GM23338 (cell line): ENCODE data around the gene FRRS1L. TPM values are rescaled to one million over a fixed set of nuclear protein-coding genes. Genes with fewer than 3 reads are reported as not detected.

Experiments used
- ATAC-seq: fragments of 200-7000 bp; cut with Tn5 transposase; 3 replicates; pipeline ENCODE4 v1.9.1; 2020
- DNase-seq: peaks from one replicate; pipeline ENCODE4 v3.0.0-alpha.2; 2015; ENCODE audit warnings: low spot score
- H2AFZ ChIP-seq: fragments of 200-600 bp; sonication (generic); 2 replicates; pipeline ENCODE4 v1.8.0; 2016; ENCODE audit warnings: antibody characterized with exemption, mild to moderate bottlenecking, moderate library complexity
- H3F3A ChIP-seq: fragments of 200-600 bp; sonication (generic); replicated peaks from 2 replicates; pipeline ENCODE4 v1.8.0; 2017; ENCODE audit warnings: antibody characterized with exemption, mixed run types, low read depth
- H3K27ac ChIP-seq: fragments of 200-600 bp; sonication (generic); 2 replicates; pipeline ENCODE4 v1.6.1; 2016; ENCODE audit warnings: low read depth
- H3K27me3 ChIP-seq: fragments of 200-600 bp; sonication (generic); 2 replicates; pipeline ENCODE4 v1.8.0; 2016; ENCODE audit warnings: mild to moderate bottlenecking, mixed run types, moderate library complexity; ENCODE audit not compliant: insufficient read depth
- H3K36me3 ChIP-seq: fragments of 200-600 bp; sonication (generic); 2 replicates; pipeline ENCODE4 v1.8.0; 2016; ENCODE audit warnings: mild to moderate bottlenecking; ENCODE audit not compliant: insufficient read depth
- H3K4me1 ChIP-seq: fragments of 200-600 bp; sonication (generic); 2 replicates; pipeline ENCODE4 v1.8.0; 2016; ENCODE audit warnings: mild to moderate bottlenecking, moderate library complexity; ENCODE audit not compliant: insufficient read depth
- H3K4me2 ChIP-seq: fragments of 200-600 bp; sonication (generic); 2 replicates; pipeline ENCODE4 v1.7.1; 2017; ENCODE audit warnings: mixed run types
- H3K4me3 ChIP-seq: fragments of 200-600 bp; sonication (generic); 2 replicates; pipeline ENCODE4 v1.6.1; 2016; ENCODE audit warnings: mixed run types
- H3K79me2 ChIP-seq: fragments of 200-600 bp; sonication (generic); replicated peaks from 2 replicates; pipeline ENCODE4 v1.8.0; 2017; ENCODE audit warnings: mild to moderate bottlenecking; ENCODE audit not compliant: insufficient read depth
- H3K9me2 ChIP-seq: fragments of 200-600 bp; sonication (generic); 2 replicates; pipeline ENCODE4 v1.8.0; 2017; ENCODE audit not compliant: insufficient read depth
- H4K20me1 ChIP-seq: fragments of 200-600 bp; sonication (generic); replicated peaks from 2 replicates; pipeline ENCODE4 v1.8.0; 2017; ENCODE audit warnings: mild to moderate bottlenecking; ENCODE audit not compliant: insufficient read depth
- H3K27ac Mint-ChIP-seq: 2 replicates; pipeline ENCODE4 v1.8.0; 2020; ENCODE audit warnings: inconsistent platforms, mild to moderate bottlenecking, moderate library complexity, mixed read lengths
- H3K27me3 Mint-ChIP-seq: 3 replicates; pipeline ENCODE4 v1.8.0; 2022; ENCODE audit warnings: low read depth, mild to moderate bottlenecking, moderate library complexity, mixed read lengths, inconsistent platforms; ENCODE audit not compliant: insufficient read depth, poor library complexity
- H3K36me3 Mint-ChIP-seq: 3 replicates; pipeline ENCODE4 v1.8.0; 2021; ENCODE audit warnings: low read depth, mild to moderate bottlenecking, inconsistent platforms, moderate library complexity, mixed read lengths
- H3K4me1 Mint-ChIP-seq: 3 replicates; pipeline ENCODE4 v1.8.0; 2020; ENCODE audit warnings: mild to moderate bottlenecking, inconsistent platforms, mixed read lengths
- H3K4me3 Mint-ChIP-seq: 3 replicates; pipeline ENCODE4 v1.8.0; 2021; ENCODE audit warnings: moderate library complexity, mild to moderate bottlenecking, inconsistent platforms, mixed read lengths
- H3K9me3 Mint-ChIP-seq: 3 replicates; pipeline ENCODE4 v1.8.0; 2020; ENCODE audit warnings: moderate library complexity, mild to moderate bottlenecking, inconsistent platforms, mixed read lengths
- CTCF ChIP-seq, 2 experiments: fragments of 200-600 bp in 1 of 2; sonication (generic) in 1 of 2; conservative IDR thresholded peaks; 2 replicates each; pipeline versions ENCODE4 v1.5.1 to v1.6.1; 2016 to 2017; ENCODE audit warnings: antibody characterized with exemption in 2 of 2, low read depth in 2 of 2, mild to moderate bottlenecking in 2 of 2, moderate library complexity in 1 of 2
- EZH2 ChIP-seq: fragments of 200-600 bp; sonication (generic); IDR thresholded peaks from one replicate; pipeline ENCODE4 v1.8.0; 2017; ENCODE audit warnings: antibody characterized with exemption, mild to moderate bottlenecking, low read depth; ENCODE audit not compliant: unreplicated experiment
- EZH2phosphoT487 ChIP-seq: fragments of 200-600 bp; sonication (generic); IDR thresholded peaks from one replicate; pipeline ENCODE4 v1.8.1; 2018; ENCODE audit warnings: antibody characterized with exemption; ENCODE audit not compliant: unreplicated experiment
- JUNB ChIP-seq: IDR thresholded peaks from one replicate; pipeline ENCODE4 v1.6.1; 2016; ENCODE audit warnings: antibody characterized with exemption; ENCODE audit not compliant: unreplicated experiment
- NANOG ChIP-seq: IDR thresholded peaks from 2 replicates; pipeline ENCODE4 v1.6.1; 2016; ENCODE audit warnings: antibody characterized with exemption, borderline replicate concordance
- POLR2AphosphoS5 ChIP-seq: IDR thresholded peaks from 2 replicates; pipeline ENCODE4 v1.6.1; 2016; ENCODE audit warnings: antibody characterized with exemption, low read depth
- STAT1 ChIP-seq: IDR thresholded peaks from one replicate; pipeline ENCODE4 v1.6.1; 2016; ENCODE audit warnings: antibody characterized with exemption; ENCODE audit not compliant: unreplicated experiment
- ZNF114 ChIP-seq: fragments of 250-450 bp; sonication (Bioruptor Pico); IDR thresholded peaks from 2 replicates; pipeline ENCODE4 v1.5.0; 2020; ENCODE audit warnings: mild to moderate bottlenecking, moderate library complexity
- ZNF331 ChIP-seq: fragments of 250-450 bp; sonication (Bioruptor Pico); IDR thresholded peaks from 2 replicates; pipeline ENCODE4 v1.5.0; 2020; ENCODE audit warnings: low read depth, mild to moderate bottlenecking, moderate library complexity
- ZNF462 ChIP-seq: fragments of 250-450 bp; sonication (Bioruptor Pico); IDR thresholded peaks from 2 replicates; pipeline ENCODE4 v1.5.0; 2020; ENCODE audit warnings: mild to moderate bottlenecking, moderate library complexity
- polyA plus RNA-seq: library from polyadenylated mRNA; unstranded; fragments of >200 nt; fragmentation: Nextera tagmentation; extraction: Ambion mirVana; gene quantifications from 2 replicates; pipeline ENCODE4 v1.2.1, GENCODE V29; 2016
- total RNA-seq: library from RNA; depleted of rRNA; stranded (reverse); fragments of >200 nt; shearing (Covaris generic); gene quantifications from 2 replicates; pipeline ENCODE4 v1.2.3, GENCODE V29; 2014

Gene FRRS1L
- total and polyA plus RNA-seq, 2 experiments from 2014 or later, result 0.37 to 1.1 TPM

- H3K36me3 ChIP-seq, result no peaks in the 10 kb centered on the region
- Mint-ChIP-seq H3K27me3 (peaks cover 2% of the 10 kb centered on the region), H3K4me3 (no peak overlapping the region), H3K36me3 (no peaks in the 10 kb centered on the region), H3K9me3 (no peaks in the 10 kb centered on the region), H3K4me1 (peaks cover 4% of the 10 kb centered on the region; the same call in 1 of the 3 replicates), H3K27ac (no peak overlapping the region)
- H3K27ac ChIP-seq, result no peak overlapping the region
- no peaks in the 10 kb centered on the region for H3F3A ChIP-seq
- DNase-seq (no peak), ATAC-seq (no peak)
- no peak overlapping the region for H3K4me3 ChIP-seq
- H3K4me2 ChIP-seq, result no peak overlapping the region
- no peaks in the 10 kb centered on the region for H3K4me1 ChIP-seq
- no peaks in the 10 kb centered on the region for H3K79me2 ChIP-seq
- TF ChIP-seq POLR2AphosphoS5, result no peak
- no peak for TF ChIP-seq EZH2
- no peak for TF ChIP-seq NANOG
- no peak for TF ChIP-seq ZNF331 (CRISPR knock-in tag)
- no peak for TF ChIP-seq STAT1
- TF ChIP-seq JUNB, result no peak
- TF ChIP-seq ZNF462 (CRISPR knock-in tag), result no peak
- TF ChIP-seq ZNF114, result no peak
- no peak for TF ChIP-seq CTCF (conservative IDR thresholded peaks at IDR 0.05; ENCODE audit: low read depth in 2 of 2)
- no peak for TF ChIP-seq EZH2phosphoT487
- no peak overlapping the region for H2AFZ ChIP-seq
- H3K27me3 ChIP-seq, result no peaks in the 10 kb centered on the region
- H4K20me1 ChIP-seq, result no peaks in the 10 kb centered on the region
- H3K9me2 ChIP-seq, result no peaks in the 10 kb centered on the region
Observed at GRCh38 chr9:109181284-109181683, 14.2 kb upstream of the FRRS1L start.
